Activated T-cell treated with anti-CD3 and anti-CD28 coated beads for 1 hour (primary cell): ENCODE results near the gene SOWAHA.
A peak's percentile ranks its signal among the peaks of the same experiment; 100 is the strongest.

Source experiments
- DNase-seq: peaks from one replicate; pipeline ENCODE4 v3.0.0-alpha.2; 2020; ENCODE audit warnings: low read depth

The SOWAHA gene

DNA sequence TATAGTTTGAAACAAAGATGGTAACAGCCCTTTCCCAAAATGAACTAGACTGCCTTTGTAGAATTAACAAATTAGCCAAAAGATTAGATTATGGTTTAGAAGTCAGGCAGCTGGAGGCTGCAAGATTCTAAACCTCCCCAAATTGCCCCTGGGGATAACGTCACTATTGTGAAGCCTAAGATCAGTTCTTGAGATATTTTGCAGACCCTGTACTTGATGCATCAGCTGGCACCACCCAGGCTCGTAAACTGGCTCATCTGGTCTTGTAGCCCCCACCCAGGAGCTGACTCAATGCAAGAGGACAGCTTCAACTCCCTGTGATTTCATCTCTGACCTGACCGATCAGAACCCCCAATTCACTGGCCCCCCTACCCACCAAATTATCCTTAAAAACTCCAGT lies 4.2 kb upstream of the SOWAHA start:
- no peak for DNase-seq

DNA sequence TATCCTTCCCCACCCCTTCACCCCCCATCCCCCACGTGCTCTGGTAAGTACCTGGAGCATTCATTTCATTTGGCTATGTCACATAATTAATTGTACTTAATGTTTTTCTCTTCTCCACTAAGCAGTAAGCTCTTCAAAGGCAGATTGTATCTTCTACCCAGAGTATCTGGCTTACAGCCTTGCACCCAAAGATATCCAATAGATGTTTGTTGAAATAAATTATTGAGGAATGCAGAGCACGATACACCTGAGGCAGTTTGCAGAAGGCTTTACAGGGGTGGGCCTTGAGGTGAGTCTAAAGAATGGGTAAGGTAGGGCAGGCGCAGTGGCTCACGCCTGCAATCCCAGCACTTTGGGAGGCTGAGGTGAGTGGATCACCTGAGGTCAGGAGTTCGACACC lies 2.5 kb upstream of the SOWAHA start:
- DNase-seq = no peak

GRCh38 chr5:132812123-132812765 lies 858 bp upstream of the SOWAHA start:
- no peak for DNase-seq

DNA sequence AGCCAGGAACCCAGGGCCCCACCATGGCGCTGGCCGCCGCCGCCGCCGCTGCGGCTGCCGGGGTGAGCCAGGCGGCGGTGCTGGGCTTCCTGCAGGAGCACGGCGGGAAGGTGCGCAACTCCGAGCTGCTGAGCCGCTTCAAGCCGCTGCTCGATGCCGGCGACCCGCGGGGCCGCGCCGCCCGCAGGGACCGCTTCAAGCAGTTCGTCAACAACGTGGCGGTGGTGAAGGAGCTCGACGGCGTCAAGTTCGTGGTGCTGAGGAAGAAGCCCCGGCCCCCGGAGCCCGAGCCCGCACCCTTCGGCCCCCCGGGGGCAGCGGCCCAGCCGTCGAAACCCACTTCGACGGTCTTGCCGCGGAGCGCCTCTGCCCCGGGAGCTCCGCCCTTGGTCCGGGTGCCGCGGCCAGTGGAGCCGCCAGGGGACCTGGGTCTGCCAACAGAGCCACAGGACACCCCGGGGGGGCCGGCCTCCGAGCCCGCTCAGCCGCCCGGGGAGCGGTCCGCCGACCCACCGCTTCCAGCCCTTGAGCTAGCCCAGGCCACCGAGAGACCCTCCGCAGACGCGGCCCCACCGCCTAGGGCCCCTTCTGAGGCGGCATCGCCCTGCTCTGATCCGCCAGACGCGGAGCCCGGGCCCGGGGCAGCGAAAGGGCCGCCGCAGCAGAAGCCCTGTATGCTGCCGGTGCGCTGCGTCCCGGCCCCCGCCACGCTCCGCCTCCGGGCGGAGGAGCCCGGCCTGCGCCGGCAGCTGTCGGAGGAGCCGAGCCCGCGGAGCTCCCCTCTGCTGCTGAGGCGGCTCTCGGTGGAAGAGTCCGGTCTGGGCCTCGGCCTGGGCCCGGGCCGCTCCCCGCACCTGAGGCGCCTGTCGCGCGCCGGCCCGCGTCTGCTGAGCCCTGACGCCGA lies 749 bp downstream of the SOWAHA start:
- no peak for DNase-seq

GRCh38 chr5:132814503-132815294 lies 1.6 kb downstream of the SOWAHA start:
- DNase-seq = no peak

DNA sequence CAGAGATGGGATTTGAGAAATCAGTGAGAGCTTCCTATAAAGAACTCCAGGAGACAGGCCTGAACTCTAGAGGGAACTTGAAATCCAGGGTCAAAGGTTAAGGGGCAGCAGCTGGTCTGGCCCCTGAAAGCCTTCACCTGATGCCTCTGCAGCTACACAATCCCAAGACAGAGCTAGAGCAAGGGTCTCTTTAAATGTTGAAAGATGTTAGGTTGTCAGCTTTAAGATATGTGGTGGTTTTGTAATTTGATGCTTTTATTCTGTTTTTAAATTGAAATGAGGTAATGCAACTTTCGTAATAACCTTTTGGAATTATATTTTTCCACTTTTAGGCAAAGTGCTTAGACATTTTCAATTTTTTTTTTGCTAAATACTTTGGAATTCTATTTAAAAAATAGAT lies 2.4 kb downstream of the SOWAHA start:
- no peak for DNase-seq

- no peak for DNase-seq
Measured at GRCh38 chr5:132816083-132816482, 3.0 kb downstream of the SOWAHA start.

DNA sequence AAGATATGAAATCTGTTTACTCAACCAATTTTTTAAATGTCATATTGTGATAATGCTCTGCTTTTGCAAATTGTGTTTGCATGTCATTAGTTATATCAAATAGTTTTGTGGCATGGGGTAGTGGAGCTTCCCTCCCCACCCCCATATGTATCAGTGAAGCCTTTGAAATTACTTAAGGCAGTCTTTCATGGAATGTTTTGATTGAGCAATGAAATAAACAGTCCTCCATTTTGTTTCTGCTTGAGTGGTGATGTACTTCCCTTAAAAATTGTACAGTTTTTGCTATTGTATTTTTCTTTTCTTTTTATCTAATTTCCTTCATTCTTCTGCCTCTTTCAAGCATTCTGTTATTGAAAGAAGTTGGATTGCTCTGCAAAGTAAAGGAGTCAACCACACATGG lies 3.5 kb downstream of the SOWAHA start:
- DNase-seq = no peak

DNA sequence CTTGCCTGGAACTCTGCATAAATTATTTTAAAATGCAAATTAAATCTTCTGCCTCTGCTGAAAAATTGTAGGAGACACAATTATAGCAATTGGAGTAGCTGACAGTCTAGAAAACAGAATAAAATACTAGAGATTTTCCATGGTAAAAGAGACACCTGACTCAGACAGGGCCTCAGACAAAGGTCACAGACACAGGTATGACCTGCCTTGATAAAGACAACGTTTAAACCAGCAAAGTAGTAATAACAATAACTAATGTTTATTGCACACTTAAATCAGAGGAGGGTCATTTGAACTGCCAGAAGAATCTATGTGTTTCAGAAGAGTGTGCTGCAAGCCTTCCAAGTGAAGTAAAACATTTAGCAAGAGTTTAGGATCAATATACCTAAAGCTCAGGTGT lies 3.9 kb downstream of the SOWAHA start:
- no peak for DNase-seq

DNA sequence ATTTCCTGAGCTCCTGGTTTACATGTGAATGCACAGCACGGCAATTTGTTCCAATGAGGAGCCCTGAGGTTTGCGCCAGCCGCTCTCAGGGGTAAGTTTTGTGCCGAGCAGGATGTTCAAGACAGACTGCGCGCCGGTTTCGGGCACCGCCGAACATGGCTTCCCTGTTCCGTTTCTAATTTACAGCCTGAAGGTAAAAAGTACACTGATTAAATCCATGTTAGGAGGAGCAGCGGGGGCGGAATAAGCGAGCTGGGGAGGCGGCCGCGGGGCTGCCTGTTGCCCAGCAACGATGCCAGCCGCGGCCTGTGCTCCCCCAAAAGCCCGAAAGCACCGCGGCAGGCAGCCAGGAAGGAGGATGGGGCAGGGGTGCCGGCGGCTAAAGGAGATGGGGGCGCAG lies 6.4 kb downstream of the SOWAHA start:
- DNase-seq = no peak

GRCh38 chr5:132820162-132820754 lies 7.2 kb downstream of the SOWAHA start:
- DNase-seq = peak; percentile 94

DNA sequence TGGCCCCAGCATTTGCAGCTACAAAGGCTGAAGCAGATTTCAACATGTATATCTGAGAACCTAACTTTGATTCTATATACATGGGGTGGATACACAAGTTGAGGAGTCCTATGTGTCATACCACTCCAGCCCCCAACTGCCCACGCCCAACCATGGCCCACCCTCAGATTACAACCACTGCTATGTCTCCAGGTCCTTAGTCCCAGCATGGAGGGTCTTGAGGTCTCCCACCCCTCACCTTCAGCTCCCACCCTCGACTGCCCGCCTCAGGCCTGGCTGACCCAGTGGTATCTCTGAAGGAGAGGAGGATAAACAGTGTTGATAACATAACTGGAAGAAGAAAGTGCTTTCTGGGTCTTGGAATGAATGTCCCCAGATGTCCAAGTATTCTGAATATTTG lies 8.2 kb downstream of the SOWAHA start:
- DNase-seq = no peak

DNA sequence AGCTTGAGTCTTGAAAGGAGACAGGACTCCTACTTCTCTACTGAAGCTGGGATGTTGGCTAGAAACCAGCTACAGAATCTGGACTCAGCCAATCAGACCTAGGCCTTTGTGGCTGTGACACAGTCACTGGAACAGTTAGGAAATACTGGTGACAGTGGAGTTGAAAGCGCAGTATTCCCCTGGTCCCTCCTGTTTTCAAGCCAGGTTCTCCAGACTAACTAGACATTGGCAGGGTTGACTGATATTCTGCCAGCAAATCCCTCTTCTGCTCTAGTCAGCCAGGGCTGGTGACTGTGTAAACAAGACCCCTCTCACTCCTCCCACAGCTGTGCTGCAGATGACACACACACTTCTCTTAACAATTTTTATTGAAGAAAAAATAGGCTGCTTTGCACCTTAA lies 8.7 kb downstream of the SOWAHA start:
- no peak for DNase-seq

- DNase-seq = no peak
Measured at GRCh38 chr5:132822650-132823480, 9.8 kb downstream of the SOWAHA start.

GRCh38 chr5:132823481-132824050 lies 10.5 kb downstream of the SOWAHA start:
- no peak for DNase-seq

GRCh38 chr5:132824426-132824825 lies 11.3 kb downstream of the SOWAHA start:
- no peak for DNase-seq

DNA sequence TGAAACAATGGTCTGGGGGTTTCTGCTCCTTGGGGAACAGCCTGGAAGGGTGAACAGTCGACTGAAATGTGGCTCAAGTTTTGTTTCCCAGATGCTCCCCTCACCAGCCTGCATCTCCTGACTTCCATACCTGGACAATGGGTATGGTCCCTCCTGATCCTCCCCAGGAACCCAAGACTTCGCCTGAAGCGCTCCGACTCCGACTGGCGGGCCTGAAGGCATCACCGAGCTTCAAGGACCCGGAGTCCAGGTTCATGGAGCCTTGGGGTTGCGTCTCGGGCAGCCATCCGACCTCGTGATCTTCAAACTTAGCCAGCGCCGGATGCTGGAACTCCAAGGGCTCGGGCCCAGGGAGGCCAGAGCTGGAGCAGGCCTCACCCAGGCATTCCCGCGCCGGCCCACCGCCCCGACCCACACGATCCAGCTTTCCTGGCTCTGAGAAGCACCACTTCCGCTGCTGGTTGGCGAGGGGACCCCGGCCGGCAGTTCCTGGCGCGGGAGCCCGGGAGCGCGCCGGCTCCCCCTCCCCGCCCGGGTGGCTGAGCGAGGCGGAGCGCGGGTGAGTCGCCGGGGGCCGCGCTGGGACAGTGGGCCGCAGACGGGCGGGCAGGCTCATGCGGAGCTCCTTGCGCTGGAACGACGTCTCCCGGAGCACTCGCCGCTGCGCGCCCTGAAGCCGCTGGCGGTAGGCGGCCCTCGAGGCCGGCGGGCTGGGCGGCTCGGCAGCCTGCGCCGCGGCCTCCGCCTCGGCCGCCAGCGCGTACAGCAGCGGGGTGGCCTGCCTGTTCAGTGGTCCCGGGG lies 12.1 kb downstream of the SOWAHA start:
- no peak for DNase-seq

DNA sequence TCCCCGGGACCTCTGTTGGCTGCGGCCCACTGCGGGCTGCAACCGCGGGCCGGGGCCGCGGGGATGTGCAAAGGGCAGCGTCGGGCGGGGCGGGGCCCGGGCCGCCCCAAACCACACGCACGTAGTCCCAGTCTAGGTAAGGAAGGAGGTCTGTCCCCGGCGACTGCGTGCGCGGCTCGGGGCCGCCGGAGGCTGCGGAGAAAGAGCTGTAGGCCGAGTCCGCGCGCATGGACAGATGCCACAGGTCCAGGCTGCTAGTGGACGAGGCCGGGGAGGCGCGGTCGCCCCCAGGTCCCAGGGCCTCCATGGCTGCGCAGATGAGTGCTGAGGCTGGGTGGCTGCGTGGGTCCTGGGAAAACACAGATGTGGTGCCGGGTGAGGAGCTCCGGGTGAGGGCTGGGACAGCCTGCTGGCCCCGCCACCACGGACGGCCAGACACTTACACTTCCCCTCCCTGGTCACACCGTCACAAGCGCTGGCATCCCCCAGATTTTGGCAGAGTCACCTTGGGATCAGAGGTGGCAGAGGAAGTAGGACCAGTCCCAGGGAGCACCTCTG lies 12.8 kb downstream of the SOWAHA start:
- no peak for DNase-seq

GRCh38 chr5:132826424-132827082 lies 13.5 kb downstream of the SOWAHA start:
- no peak for DNase-seq
